Astrocyte (in vitro differentiated cells and primary cell): ENCODE results near the gene PRKCB. TPM values are rescaled to one million over a fixed set of nuclear protein-coding genes. Genes with fewer than 3 reads are reported as not detected.

Source experiments
- DNase-seq: peaks from one replicate; pipeline ENCODE4 v3.0.0-alpha.2; 2010; ENCODE audit warnings: low read depth
- FAIRE-seq: peaks from 2 replicates; lab custom pipeline; 2011; peaks lifted over from hg19 to GRCh38; lab: Jason Lieb, UNC
- H2AFZ ChIP-seq: 2 replicates; pipeline ENCODE4 v1.6.0; 2012; ENCODE audit warnings: low read depth, low read length, inconsistent platforms
- H3K27ac ChIP-seq: 2 replicates; pipeline ENCODE4 v1.5.1; 2011; ENCODE audit warnings: low read depth, low read length, inconsistent platforms
- H3K27me3 ChIP-seq: 2 replicates; pipeline ENCODE4 v1.6.0; 2011; ENCODE audit warnings: low read length, inconsistent platforms; ENCODE audit not compliant: insufficient read depth
- H3K36me3 ChIP-seq: 2 replicates; pipeline ENCODE4 v1.5.1; 2011; ENCODE audit warnings: low read length, inconsistent platforms; ENCODE audit not compliant: insufficient read depth
- H3K4me1 ChIP-seq: 2 replicates; pipeline ENCODE4 v1.5.1; 2011; ENCODE audit warnings: low read length, inconsistent platforms; ENCODE audit not compliant: insufficient read depth
- H3K4me2 ChIP-seq: 2 replicates; pipeline ENCODE4 v1.6.0; 2012; ENCODE audit warnings: low read length, inconsistent platforms
- H3K4me3 ChIP-seq: 2 replicates; pipeline ENCODE4 v1.5.1; 2011; ENCODE audit warnings: low read depth, mild to moderate bottlenecking, low read length, inconsistent platforms; ENCODE audit not compliant: insufficient read depth
- H3K79me2 ChIP-seq: 2 replicates; pipeline ENCODE4 v1.6.0; 2012; ENCODE audit warnings: mild to moderate bottlenecking, low read length, inconsistent platforms; ENCODE audit not compliant: insufficient read depth
- H3K9ac ChIP-seq: 2 replicates; pipeline ENCODE4 v1.6.0; 2012; ENCODE audit warnings: mild to moderate bottlenecking, low read length, inconsistent platforms
- H3K9me3 ChIP-seq: 2 replicates; pipeline ENCODE4 v1.5.1; 2012; ENCODE audit warnings: low read depth, mild to moderate bottlenecking, low read length, inconsistent platforms; ENCODE audit not compliant: insufficient read depth
- H4K20me1 ChIP-seq: 2 replicates; pipeline ENCODE4 v1.6.0; 2012; ENCODE audit warnings: low read length, inconsistent platforms; ENCODE audit not compliant: insufficient read depth
- H3K27ac Mint-ChIP-seq: one replicate; pipeline ENCODE4 v1.8.0; 2021; ENCODE audit warnings: mild to moderate bottlenecking, mixed read lengths; ENCODE audit not compliant: unreplicated experiment
- H3K27me3 Mint-ChIP-seq: one replicate; pipeline ENCODE4 v1.8.0; 2021; ENCODE audit warnings: low read depth, mixed read lengths; ENCODE audit not compliant: unreplicated experiment
- H3K36me3 Mint-ChIP-seq: one replicate; pipeline ENCODE4 v1.8.0; 2021; ENCODE audit warnings: low read depth, mixed read lengths; ENCODE audit not compliant: unreplicated experiment
- H3K4me1 Mint-ChIP-seq: one replicate; pipeline ENCODE4 v1.8.0; 2021; ENCODE audit warnings: low read depth, mixed read lengths; ENCODE audit not compliant: unreplicated experiment
- H3K4me3 Mint-ChIP-seq: one replicate; pipeline ENCODE4 v1.8.0; 2021; ENCODE audit warnings: mild to moderate bottlenecking, moderate library complexity, mixed read lengths; ENCODE audit not compliant: unreplicated experiment
- H3K9me3 Mint-ChIP-seq: one replicate; pipeline ENCODE4 v1.8.0; 2021; ENCODE audit warnings: mild to moderate bottlenecking, mixed read lengths; ENCODE audit not compliant: unreplicated experiment
- CTCF ChIP-seq: IDR thresholded peaks from 2 replicates; pipeline ENCODE4 v1.5.1; 2011; ENCODE audit warnings: low read depth, mild to moderate bottlenecking, inconsistent platforms, low read length, moderate library complexity; ENCODE audit not compliant: insufficient read depth
- EZH2 ChIP-seq: IDR thresholded peaks from 2 replicates; pipeline ENCODE4 v1.6.1; 2012; ENCODE audit warnings: mild to moderate bottlenecking, low read length, inconsistent platforms; ENCODE audit not compliant: insufficient read depth
- total RNA-seq: library from RNA; stranded (reverse); gene quantifications from 2 replicates; pipeline ENCODE4 v1.2.1, GENCODE V29; 2021

The PRKCB gene
- total RNA-seq, 1 donor from 2014 or later, result 2.5 TPM

- no peak overlapping the region for H3K4me3 ChIP-seq
- no peaks in the 10 kb centered on the region for H3K36me3 ChIP-seq
- H3K36me3 Mint-ChIP-seq, result no peaks in the 10 kb centered on the region
- DNase-seq, result no peak
- no peaks in the 10 kb centered on the region for H3K79me2 ChIP-seq
- H3K4me2 ChIP-seq, result no peak overlapping the region
- peaks cover 27% of the 10 kb centered on the region for H3K4me1 Mint-ChIP-seq
- H3K27me3 ChIP-seq, result no peaks in the 10 kb centered on the region
- TF ChIP-seq EZH2 (no peak), CTCF (no peak)
- peaks cover 3% of the 10 kb centered on the region for H3K27me3 Mint-ChIP-seq
- H3K4me3 Mint-ChIP-seq, result no peak overlapping the region
- no peaks in the 10 kb centered on the region for H3K9me3 ChIP-seq
- H4K20me1 ChIP-seq, result no peaks in the 10 kb centered on the region
- H3K4me1 ChIP-seq, result peaks cover 3% of the 10 kb centered on the region
- no peak overlapping the region for H2AFZ ChIP-seq
- H3K27ac Mint-ChIP-seq, result no peak overlapping the region
- no peak overlapping the region for H3K9ac ChIP-seq
- no peak for FAIRE-seq
- H3K9me3 Mint-ChIP-seq, result no peaks in the 10 kb centered on the region
- no peak overlapping the region for H3K27ac ChIP-seq
These were observed 112.1 kb downstream of the PRKCB start for GRCh38 chr16:23947838-23948237.

- no peaks in the 10 kb centered on the region for H3K36me3 Mint-ChIP-seq
- no peak overlapping the region for H3K27ac Mint-ChIP-seq
- H3K27me3 Mint-ChIP-seq, result no peaks in the 10 kb centered on the region
- Histone ChIP-seq H3K9ac (no peak overlapping the region), H3K79me2 (no peaks in the 10 kb centered on the region), H3K4me2 (no peak overlapping the region), H3K36me3 (no peaks in the 10 kb centered on the region), H3K27ac (no peak overlapping the region), H3K4me3 (no peak overlapping the region), H3K27me3 (no peaks in the 10 kb centered on the region), H4K20me1 (no peaks in the 10 kb centered on the region), H3K4me1 (peaks cover 3% of the 10 kb centered on the region), H3K9me3 (no peaks in the 10 kb centered on the region), H2AFZ (no peak overlapping the region)
- DNase-seq, result no peak
- H3K4me3 Mint-ChIP-seq, result no peak overlapping the region
- TF ChIP-seq EZH2 (no peak), CTCF (no peak)
- no peaks in the 10 kb centered on the region for H3K9me3 Mint-ChIP-seq
- H3K4me1 Mint-ChIP-seq, result peaks cover 31% of the 10 kb centered on the region
- no peak for FAIRE-seq
These were observed 113.2 kb downstream of the PRKCB start for GRCh38 chr16:23948949-23949411.

GRCh38 chr16:23949630-23950290 lies 114.0 kb downstream of the PRKCB start:
- TF ChIP-seq EZH2 (no peak), CTCF (no peak)
- Histone ChIP-seq H3K9me3 (no peaks in the 10 kb centered on the region), H4K20me1 (no peaks in the 10 kb centered on the region), H3K4me2 (no peak overlapping the region), H3K4me3 (no peak overlapping the region), H3K36me3 (no peaks in the 10 kb centered on the region), H3K27me3 (no peaks in the 10 kb centered on the region), H3K79me2 (no peaks in the 10 kb centered on the region), H2AFZ (no peak overlapping the region), H3K9ac (no peak overlapping the region), H3K4me1 (peaks cover 3% of the 10 kb centered on the region), H3K27ac (no peak overlapping the region)
- no peak for DNase-seq
- Mint-ChIP-seq H3K27ac (no peak overlapping the region), H3K36me3 (no peaks in the 10 kb centered on the region), H3K4me1 (peaks cover 26% of the 10 kb centered on the region), H3K9me3 (no peaks in the 10 kb centered on the region), H3K4me3 (no peak overlapping the region), H3K27me3 (no peaks in the 10 kb centered on the region)
- no peak for FAIRE-seq
